H1 (cell line): ENCODE results near the gene TFF2. TPM values are rescaled to one million over a fixed set of nuclear protein-coding genes. Genes with fewer than 3 reads are reported as not detected.

Experiments used
- JUND ChIP-seq: IDR thresholded peaks from 2 replicates; pipeline ENCODE4 v1.6.1; 2011; ENCODE audit warnings: mild to moderate bottlenecking, improper control_type of control experiment, low read length
- KDM5A ChIP-seq: fragments of 200-600 bp; IDR thresholded peaks from 2 replicates; pipeline ENCODE4 v1.7.1; 2012; ENCODE audit warnings: mild to moderate bottlenecking, low read length, inconsistent platforms, mixed read lengths
- RAD21 ChIP-seq, 2 experiments: IDR thresholded peaks in 1 of 2; conservative IDR thresholded peaks in 1 of 2; 2 replicates each; pipeline ENCODE4 v1.6.1; 2011; ENCODE audit warnings: low read depth in 2 of 2, low read length in 2 of 2, improper control_type of control experiment in 1 of 2, inconsistent platforms in 1 of 2, mild to moderate bottlenecking in 1 of 2, moderate library complexity in 1 of 2
- SIX5 ChIP-seq: IDR thresholded peaks from 2 replicates; pipeline ENCODE4 v1.6.1; 2011; ENCODE audit warnings: mild to moderate bottlenecking, low read depth, low read length
- SP1 ChIP-seq: IDR thresholded peaks from 2 replicates; pipeline ENCODE4 v1.6.1; 2011; ENCODE audit warnings: low read depth, low read length
- SP2 ChIP-seq: IDR thresholded peaks from 2 replicates; pipeline ENCODE4 v1.6.1; 2012; ENCODE audit warnings: mild to moderate bottlenecking, low read length, inconsistent platforms
- polyA plus RNA-seq, 7 experiments: library from polyadenylated mRNA; depleted of rRNA in 3 of 7; stranded (reverse) in 5 of 7; unstranded in 2 of 7; fragments of >200 nt in 5 of 7; fragments of 200-250 nt in 2 of 7; gene quantifications; 1 replicate in 5 of 7; 2 replicates in 1 of 7; 4 replicates in 1 of 7; pipeline versions ENCODE4 v1.2.1 to v1.2.3, GENCODE V29; 2011 to 2013; ENCODE audit warnings: missing spikeins in 2 of 7, mixed read lengths in 2 of 7
- total RNA-seq: library from RNA; stranded (reverse); fragmentation: NEBNext Ultra II Directional; extraction: Animal tissue kit (Norgen Biotek cat#: 25700); gene quantifications from 2 replicates; pipeline ENCODE4 v1.2.1, GENCODE V29; 2021

TFF2 gene
- total and polyA plus RNA-seq, 2 of the 8 experiments (the other 6 are each of a cell fraction or from before 2014, with no cell fraction given): not detected

GRCh38 chr21:42301371-42302075 lies 49.3 kb downstream of the TFF2 start (continued):
- TF ChIP-seq KDM5A (no peak), SP1 (no peak), SIX5 (no peak), SP2 (no peak), JUND (no peak), RAD21 (IDR thresholded peaks at IDR 0.05 in 1 of 2, conservative IDR thresholded peaks at IDR 0.05 in 1 of 2; ENCODE audit: low read depth in 2 of 2, low read length in 2 of 2) (no peak)
- TF ChIP-seq, all 59 proteins: peak for 0
